ENCODE data around the gene USP9Y.
A peak's percentile ranks its signal among the peaks of the same experiment; 100 is the strongest.

Gene USP9Y

GRCh38 chrY:12765976-12766375 is 64.9 kb downstream of the USP9Y start:
- DNase-seq: no peak

- no peak for DNase-seq
Observed at GRCh38 chrY:12784521-12784920, 83.5 kb downstream of the USP9Y start.

GRCh38 chrY:12793999-12794398 is 93.0 kb downstream of the USP9Y start:
- no peak for DNase-seq

- peak; percentile 32 for DNase-seq
Observed at GRCh38 chrY:12808046-12808445, 107.0 kb downstream of the USP9Y start.

GRCh38 chrY:12809034-12809433 is 108.0 kb downstream of the USP9Y start:
- peak; percentile 27 for DNase-seq

- peak; percentile 11 for DNase-seq
Observed at GRCh38 chrY:12823408-12823807, 122.4 kb downstream of the USP9Y start.

GRCh38 chrY:12826791-12827190 is 125.8 kb downstream of the USP9Y start:
- DNase-seq: peak; percentile 75

GRCh38 chrY:12833284-12833683 is 132.3 kb downstream of the USP9Y start:
- no peak for DNase-seq

GRCh38 chrY:12837550-12837949 is 136.5 kb downstream of the USP9Y start:
- no peak for DNase-seq

GRCh38 chrY:12841368-12841767 is 140.3 kb downstream of the USP9Y start:
- no peak for DNase-seq

- DNase-seq: no peak
Observed at GRCh38 chrY:12846793-12847192, 145.8 kb downstream of the USP9Y start.

GRCh38 chrY:12855791-12856275 is 154.8 kb downstream of the USP9Y start:
- peak; percentile 23 for DNase-seq

GRCh38 chrY:12867960-12868359 is 166.9 kb downstream of the USP9Y start:
- DNase-seq: no peak

- no peak for DNase-seq
Observed at GRCh38 chrY:12896973-12897372, 195.9 kb downstream of the USP9Y start.

GRCh38 chrY:12898604-12899003 is 197.6 kb downstream of the USP9Y start:
- DNase-seq: no peak

- peak; percentile 93 for DNase-seq
Observed at GRCh38 chrY:12904618-12905516, 203.8 kb downstream of the USP9Y start, which contains the start of gene DDX3Y. DDX3Y (plus strand) TSS chrY:12904868; CDS start chrY:12904937, 69 bp downstream.

GRCh38 chrY:12905517-12905872 is 204.5 kb downstream of the USP9Y start:
- peak; percentile 81 for DNase-seq

- peak; percentile 7 for DNase-seq
Observed at GRCh38 chrY:12905895-12906294, 204.9 kb downstream of the USP9Y start.

Measured in fibroblast of skin of back (primary cell).